HG03457 (cell line): Measurements from ENCODE around the gene CENPA.
"Not testable (repeated sequence)": the region's sequence is repeated elsewhere in the genome, so short reads cannot be mapped to it uniquely, and the experiment has no call there.

Experiments used
- ATAC-seq: cut with Tn5 transposase; IDR thresholded peaks from one replicate; pipeline ENCODE4 v1.9.1; 2021; ENCODE audit warnings: moderate number of reproducible peaks; ENCODE audit not compliant: unreplicated experiment

Gene CENPA

DNA sequence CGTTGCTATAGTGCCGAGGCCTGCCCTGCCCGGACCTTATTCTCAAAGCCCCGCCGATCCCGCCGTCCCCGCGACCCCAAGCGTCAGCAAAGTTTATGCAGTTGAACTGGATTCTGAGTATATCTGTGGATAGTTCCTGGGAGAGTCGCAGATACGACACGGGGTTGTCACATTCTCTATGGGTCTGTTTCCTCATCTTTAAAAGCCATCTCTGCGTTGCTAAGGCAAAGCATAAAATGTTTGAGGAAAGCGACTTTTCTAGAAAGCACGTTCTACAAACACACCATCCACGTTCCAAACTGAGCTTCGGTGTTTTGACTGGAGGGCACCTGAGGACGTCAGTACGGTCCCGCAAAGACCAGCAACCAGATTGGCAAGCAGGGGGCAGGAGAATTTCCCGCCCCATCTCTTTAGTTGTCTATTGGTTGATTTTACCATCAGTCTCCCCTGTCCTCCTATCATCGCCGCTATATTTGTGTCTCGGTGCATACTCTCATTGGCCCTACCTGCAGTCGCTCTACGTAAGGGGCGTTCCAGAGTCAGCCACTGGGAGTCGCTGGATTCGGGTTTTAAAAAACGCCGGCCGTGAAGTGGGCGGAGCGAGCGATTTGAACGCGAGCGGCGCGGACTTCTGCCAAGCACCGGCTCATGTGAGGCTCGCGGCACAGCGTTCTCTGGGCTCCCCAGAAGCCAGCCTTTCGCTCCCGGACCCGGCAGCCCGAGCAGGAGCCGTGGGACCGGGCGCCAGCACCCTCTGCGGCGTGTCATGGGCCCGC, at the start of gene CENPA:
TSS of gene CENPA (plus strand) at position 626 of the 776 bp plus-strand sequence. CDS start at position 767, 141 bp downstream.
- peak; percentile 94 for ATAC-seq

DNA sequence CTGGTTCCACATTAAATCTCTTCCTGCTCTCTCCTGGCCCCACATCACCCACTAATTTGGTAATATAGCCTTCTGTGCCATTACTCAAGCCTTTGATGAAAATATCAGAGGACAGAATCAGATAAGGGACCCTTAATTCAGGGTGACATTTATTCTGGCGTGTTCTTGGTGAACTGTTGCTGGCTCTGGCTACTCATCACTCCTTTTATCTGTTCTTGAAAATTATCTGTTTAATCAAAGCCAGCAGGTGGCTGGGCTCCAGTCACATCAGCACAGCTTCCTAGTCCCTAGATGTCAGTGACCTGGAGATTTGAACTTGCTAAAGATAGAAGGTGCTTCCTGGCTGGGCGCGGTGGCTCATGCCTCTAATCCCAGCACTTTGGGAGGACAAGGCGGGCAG, 48.6 kb upstream of the CENPA start:
- no peak for ATAC-seq

DNA sequence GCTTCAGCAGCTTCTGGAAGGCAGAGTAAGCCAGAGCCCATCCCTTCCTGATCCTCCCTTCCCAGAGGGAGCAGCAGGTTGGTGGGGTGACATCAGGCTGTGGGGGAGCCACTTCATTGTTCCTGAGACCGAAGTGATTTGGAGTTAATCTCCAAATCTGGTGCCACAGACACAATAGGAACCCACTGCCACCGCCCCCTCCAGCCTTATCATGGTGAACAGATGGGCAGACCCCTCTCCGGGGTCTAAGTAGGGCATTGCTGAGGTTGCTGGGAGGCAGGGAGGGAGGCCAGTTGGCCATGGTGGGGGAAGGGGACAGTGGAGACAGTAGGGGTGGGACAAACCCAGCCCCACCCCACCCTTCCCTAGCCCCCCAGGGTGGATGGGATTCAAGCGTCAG, 47.4 kb upstream of the CENPA start:
- no peak for ATAC-seq

DNA sequence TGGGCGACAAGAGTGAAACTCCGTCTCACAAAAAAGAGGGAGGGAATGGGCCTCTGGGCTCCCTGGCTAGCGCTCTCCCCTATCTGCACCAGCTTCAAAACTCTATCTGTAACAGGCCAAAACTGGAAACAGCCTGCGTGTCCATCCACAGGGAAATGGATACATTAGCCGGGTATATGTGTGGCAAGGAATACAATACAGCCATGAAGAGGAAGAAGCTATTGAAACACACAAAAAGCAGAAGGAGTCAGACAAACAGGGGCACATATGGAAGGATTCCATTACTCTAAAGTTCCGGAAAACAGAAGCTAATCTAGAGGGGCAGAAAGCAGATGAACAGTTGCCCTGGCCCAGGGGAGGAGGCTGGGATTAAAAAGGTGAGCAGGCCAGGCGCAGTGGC, 46.3 kb upstream of the CENPA start:
- no peak for ATAC-seq

DNA sequence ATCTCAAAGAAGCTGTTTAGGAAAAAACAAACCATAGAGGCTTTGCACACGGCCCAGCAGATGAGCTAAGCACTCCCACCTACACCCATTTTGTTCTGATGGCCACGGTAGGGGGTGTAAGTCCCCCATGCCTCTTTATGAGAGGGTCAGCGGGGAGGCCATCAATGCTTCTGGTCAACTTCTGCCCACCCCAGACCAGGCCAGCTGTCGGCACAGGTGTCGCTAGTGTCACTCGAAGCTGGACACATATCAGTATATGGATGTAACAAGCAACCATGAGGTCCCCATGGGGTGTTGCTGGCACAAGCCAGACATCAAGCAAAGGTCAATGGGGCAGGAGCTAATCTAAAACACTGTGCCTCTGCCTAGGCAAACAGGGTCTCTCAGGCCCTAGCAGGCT, 45.5 kb upstream of the CENPA start:
- ATAC-seq, result no peak

DNA sequence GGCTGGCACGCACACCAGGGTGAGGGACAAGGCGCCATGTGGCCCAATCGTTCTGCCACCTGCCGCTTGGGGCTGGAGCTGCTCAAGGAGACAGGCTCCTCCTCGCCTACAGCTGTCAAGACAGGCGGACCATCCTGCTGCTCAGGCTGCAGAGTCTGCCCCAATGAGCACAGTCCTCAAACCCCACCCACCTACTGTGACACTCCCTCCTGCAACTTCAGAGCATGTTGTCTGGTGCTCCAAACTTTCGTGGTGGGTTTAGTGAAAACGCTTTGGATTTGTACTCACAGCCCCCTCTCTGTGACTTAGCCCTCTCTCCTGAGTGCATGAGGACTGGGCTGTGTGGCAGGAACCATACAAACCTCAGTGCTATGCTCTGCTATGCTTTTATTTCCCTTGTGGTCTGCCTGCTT, 45.0 kb upstream of the CENPA start:
- no peak for ATAC-seq

DNA sequence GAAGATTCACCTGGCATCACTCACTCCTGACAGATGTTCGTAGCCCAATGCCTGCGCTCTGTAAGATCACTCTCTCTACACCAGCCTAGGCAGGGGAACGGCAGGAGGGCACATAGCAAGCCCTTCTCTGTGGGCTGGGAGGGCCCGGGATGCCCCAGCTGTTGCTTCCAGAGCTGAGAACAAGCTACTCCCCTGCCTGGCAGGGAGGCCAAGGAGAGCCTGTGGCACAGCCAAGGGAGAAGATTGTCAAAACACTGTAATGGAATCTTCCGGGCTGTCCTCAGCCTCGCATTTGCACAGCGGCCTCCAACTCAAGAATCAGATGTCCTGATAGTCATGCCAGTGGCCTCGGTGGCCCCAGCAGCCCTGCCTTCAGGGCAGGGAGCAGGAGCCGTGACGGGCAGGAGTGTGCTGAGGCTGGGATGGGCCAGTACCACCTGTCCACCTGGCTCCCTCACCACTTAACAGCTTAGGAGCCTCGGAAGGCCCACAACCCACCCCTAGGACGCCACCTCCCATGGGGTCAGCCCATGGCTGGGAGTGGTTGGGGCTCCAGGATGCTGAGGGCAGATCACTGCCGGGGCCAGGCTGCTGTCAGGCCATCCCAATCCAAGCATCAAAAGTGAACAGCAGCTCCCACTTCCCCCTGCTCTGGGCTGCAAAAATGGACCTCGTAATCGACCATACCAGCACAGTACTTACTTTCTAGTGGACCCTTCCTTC, 43.6 kb upstream of the CENPA start:
- no peak for ATAC-seq

DNA sequence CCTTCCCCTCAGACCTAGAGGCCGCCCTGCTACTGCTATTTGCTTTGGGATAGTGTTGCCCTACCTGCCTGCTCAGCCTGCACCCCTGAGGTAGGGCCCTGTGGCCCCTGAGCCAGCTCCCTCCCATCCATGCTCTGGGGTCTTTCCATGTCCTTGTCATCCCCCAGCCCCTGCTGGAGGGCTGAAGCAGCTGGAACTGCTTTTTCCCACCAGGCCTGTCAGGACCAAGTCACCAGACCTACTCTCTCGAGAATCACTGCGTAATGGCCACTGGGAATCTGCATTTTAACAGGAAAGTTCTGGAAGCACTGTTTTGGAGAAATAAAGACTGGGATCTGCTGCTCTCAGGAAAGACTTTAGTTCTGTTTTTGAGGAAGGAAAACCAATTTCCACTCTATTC, 42.0 kb upstream of the CENPA start:
- ATAC-seq, result no peak

DNA sequence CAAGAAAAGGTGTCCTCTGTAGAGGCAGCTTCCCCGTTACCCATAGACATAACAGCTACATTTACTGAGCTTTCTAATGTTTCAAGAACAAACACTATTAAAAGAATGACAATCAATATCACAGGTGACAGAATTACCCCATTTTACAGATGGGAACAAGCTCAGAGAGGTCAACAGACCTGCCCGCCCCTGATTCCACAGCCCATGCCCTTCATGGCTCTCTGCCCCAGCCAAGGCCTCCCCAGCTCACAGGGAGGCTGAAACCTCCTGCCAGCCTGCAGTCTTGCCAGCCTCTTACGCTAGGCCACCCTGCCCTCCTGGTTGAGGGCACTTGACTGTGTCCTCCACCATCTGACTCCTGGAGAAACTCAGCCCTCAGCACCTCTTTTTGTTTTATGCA, 40.9 kb upstream of the CENPA start:
- no peak for ATAC-seq

DNA sequence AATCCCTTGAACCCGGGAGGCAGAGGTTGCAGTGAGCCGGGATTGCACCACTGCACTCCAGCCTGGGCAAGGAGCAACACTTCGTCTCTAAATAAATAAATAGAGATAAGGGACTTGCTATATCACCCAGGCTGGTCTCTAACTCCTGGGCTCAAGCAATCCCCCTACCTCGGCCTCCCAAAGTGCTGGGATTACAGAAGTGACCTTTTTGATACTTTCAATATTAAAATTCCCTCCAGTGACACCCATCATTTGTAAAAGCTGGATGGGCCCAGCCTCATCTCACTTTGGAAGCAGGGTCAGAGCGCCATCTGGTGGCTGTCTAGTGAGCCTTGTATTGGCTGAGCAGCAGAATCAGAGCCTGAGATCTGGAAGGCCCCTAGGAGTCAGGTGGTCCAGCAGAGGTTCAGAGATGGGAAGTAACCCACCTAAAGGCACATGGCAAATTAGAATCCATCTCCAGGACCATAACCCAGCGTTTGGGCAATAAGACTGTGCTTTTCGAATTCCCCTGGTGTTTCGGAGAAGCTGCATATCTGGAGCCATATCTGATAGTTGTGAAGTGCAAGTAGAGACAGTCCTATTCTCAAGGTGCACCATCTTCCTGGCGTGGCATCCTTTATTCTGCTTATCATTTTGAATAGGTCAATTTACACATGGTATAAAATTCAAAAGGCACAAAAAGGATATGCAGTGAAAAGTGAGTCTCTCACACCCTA, 40.1 kb upstream of the CENPA start:
- ATAC-seq, result no peak

DNA sequence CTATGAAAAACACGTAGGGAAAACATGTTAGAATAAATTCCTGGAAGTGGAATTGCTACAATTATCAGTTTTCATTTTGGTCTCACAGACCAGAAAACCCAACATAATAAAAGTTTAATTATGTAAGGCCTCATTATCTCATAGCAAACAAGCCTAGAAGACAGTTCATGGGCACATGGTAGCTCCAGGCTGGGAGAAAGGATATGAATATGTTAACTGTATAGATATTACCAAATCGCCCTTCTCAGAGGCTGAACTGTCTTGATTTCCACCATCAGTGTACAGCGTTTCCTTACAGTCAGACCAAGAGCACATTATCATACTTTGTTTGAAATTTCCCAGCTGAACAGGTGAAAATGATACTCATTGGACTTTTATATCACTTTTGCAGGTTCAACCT, 38.9 kb upstream of the CENPA start:
- no peak for ATAC-seq

DNA sequence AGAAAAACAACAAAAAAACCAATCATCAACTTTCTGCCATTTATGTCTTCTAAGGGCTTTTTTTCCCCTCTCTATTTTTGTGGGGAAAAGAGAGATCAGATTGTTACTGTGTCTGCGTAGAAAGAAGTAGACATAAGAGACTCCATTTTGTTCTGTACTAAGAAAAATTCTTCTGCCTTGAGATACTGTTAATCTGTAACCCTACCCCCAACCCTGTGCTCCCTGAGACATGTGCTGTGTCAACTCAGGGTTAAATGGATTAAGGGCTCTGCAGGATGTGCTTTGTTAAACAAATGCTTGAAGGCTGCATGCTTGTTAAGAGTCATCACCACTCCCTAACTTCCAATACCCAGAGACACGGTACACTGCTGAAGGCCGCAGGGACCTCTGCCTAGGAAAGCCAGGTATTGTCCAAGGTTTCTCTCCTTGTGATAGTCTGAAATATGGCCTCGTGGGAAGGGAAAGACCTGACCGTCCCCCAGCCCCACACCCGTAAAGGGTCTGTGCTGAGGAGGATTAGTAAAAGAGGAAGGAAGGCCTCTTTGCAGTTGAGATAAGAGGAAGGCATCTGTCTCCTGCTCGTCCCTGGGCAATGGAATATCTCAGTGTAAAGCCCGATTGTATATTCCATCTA, 36.0 kb upstream of the CENPA start:
- not testable (repeated sequence) for ATAC-seq

DNA sequence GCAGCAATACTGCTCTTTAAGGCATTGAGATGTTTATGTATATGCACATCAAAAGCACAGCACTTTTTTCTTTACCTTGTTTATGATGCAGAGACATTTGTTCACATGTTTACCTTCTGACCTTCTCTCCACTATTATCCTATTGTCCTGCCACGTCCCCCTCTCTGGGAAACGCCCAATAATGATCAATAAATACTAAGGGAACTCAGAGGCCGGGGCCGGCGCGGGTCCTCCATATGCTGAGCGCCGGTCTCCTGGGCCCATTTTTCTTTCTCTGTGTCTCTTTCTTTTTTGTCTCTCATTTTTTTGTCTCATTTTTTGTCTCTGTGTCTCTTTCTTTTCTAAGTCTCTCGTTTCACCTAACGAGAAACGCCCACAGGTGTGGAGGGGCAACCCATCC, 35.4 kb upstream of the CENPA start:
- not testable (repeated sequence) for ATAC-seq

DNA sequence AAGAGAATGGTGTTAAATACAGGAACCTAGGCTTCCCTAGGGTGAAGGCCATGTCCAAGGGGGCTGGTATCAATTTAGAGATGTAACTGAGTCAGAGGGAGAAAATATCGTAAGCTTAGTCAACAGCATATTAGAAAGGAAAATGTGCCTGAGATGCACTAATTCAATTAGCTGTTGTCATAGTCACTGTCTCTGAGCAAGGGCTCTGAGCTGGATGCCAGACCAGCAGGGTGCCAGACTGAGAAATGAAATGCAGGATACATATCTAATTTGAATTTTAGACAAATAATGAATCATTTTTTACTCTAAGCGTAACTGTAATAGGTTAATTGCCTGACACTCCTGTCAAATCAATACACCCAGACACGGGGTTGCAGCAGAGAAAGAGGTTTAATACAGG, 33.2 kb upstream of the CENPA start:
- no peak for ATAC-seq

DNA sequence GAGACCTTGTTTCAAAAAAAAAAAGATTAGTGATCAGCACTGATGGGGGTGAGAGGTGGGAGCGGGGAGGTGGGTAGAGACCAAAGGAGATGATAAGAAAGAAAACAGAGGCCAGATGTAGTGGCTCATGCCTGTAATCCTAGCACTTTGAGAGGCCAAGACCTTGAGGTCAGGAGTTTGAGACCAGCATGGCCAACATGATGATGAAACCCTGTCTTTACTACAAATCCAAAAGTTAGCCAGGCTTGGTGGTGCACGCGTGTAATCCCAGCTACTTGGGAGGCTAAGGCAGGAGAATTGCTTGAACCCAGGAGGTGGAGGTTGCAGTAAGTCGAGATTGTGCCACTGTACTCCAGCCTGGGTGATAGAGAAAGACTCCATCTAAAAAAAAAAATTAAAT, 31.3 kb upstream of the CENPA start:
- no peak for ATAC-seq

DNA sequence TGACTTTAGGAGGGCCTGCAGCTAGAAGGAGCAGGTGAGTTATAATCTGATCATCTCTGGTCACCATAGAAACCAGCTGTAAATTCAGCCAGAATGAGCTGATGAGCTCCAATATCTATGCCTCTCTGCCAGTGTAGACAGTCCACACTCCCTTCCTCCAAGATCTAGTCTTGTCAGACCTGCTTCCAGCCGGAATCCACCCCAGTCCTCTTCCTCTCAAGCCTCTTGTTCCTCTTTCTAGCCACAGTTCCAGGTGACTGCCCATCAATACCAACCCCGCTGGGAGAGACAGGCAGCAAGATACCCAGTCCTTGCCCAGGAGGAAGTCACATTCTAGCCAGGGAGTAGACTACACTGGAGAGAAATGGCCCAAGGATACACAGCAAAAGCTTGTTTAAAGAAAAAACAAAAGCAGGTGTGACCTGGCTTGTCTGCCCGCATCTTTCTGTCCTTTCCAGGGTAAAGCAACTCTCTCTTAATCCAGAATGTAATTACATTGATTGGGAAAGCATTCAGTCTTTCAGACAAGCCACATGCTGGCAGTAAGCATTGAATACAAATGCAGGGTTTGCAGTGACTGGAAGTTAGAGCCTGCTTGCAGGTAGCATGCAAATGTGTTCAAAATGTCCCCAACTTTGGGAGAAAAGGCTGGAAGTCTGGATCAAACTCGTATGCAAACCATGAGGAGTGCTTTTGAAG, 30.7 kb upstream of the CENPA start:
- ATAC-seq, result no peak

DNA sequence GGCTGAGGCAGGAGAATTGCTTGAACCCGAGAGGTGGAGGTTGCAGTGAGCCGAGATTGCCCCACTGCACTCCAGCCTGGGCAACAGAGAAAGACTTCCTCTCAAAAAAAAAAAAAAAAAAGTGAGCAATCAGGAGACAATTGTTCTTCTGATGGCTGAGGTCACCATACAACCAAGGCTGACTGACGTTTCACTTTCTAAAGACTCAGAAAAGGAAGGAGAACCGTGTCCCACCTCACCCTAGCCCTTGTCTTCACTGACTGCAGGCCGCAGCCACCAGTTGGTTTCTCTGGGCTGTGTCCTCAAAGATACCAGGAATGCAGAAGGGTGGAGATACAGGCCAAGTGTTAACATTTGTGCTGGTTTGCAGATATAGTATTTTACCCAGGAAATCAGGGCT, 29.5 kb upstream of the CENPA start:
- ATAC-seq, result no peak

DNA sequence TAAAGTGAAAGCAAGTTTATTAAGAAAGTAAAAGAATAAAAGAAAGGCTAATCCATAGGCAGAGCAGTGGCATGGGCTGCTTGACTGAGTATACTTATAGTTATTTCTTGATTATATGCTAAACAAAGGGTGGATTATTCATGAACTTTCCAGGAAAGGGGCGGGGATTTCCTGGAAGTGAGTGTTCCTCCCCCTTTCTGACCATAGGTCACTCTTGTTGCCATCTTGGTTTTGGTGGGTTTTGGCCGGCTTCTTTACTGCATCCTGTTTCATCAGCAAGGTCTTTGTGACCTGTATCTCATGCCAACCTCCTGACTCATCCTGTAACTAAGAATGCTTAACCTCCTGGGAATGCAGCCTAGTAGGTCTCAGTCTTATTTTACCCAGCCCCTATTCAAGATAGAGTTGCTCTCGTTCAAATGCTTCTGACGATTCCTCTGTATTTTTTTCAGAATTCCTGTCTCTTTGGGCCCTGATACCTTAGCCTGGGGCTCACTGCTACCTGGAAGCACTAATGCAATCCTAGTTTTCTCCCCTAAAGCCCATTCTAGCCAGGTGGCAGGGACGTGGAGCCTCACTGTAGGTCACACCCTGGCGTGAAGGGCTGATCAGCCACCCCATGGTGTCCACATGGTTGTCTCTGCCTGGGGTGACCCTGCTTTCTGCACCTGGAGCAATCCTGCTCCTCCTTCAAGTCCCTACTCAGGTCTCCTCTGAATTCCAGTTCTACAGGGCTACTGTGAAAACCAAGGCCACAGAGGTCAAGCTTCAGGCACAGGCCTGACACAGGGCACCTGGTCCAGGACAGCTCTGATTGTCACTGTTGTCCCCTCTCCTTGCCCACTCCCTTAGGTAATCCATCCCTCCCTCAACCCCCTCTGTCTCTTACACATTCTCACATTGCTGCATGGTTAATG, 27.7 kb upstream of the CENPA start:
- no peak for ATAC-seq

DNA sequence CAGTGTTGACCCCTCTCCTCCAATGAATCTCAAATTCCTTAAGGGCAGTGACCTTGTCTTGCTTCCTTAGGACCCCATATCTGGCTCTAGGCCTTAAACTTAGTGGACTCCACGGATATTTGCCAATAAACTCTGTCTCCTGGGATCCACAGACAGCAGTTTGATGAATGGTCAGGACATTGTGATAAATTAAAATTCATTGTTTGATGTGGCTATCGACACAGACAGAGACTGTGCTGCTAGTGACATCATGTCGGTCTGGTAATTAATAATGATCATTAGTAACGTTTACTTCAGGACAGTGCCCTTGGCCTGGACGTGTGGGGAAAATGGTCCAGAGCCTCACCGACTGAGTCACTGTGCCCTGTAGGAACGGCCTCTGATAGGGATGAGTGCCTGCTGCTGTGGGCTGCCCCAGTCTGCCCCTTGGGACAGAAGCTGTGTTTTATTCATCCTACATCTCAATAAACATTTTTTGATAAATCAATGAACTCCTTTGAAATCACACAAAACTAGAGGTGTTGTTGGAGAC, 27.0 kb upstream of the CENPA start:
- no peak for ATAC-seq
